ENCODE measurements around the gene NFATC2.

DNA sequence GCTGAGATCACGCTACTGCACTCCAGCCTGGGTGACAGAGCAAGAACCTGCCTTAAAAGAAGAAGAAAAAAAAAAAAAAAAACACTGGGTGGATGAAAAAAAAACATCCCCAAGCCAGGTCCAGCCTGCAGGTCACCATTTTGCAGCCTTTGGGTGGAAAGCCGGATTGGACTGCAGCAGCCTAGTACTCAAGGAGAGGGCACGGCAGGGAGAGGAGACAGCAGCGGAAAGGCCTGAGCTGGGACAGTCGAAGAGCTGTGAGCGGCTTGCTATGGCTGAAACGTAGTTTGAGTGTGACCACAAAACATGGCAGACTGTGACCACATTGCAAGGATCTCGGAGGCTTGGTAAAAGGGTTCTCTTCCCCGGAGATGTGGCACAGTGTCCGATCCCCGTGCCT lies 173.0 kb downstream of the NFATC2 start:
- TF ChIP-seq, protein P1, sequence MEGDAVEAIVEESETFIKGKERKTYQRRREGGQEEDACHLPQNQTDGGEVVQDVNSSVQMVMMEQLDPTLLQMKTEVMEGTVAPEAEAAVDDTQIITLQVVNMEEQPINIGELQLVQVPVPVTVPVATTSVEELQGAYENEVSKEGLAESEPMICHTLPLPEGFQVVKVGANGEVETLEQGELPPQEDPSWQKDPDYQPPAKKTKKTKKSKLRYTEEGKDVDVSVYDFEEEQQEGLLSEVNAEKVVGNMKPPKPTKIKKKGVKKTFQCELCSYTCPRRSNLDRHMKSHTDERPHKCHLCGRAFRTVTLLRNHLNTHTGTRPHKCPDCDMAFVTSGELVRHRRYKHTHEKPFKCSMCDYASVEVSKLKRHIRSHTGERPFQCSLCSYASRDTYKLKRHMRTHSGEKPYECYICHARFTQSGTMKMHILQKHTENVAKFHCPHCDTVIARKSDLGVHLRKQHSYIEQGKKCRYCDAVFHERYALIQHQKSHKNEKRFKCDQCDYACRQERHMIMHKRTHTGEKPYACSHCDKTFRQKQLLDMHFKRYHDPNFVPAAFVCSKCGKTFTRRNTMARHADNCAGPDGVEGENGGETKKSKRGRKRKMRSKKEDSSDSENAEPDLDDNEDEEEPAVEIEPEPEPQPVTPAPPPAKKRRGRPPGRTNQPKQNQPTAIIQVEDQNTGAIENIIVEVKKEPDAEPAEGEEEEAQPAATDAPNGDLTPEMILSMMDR (IDR thresholded peaks at IDR 0.05; ENCODE audit: low read length): no peak
- no peak for TF ChIP-seq EZH2 (IDR thresholded peaks at IDR 0.05; ENCODE audit: borderline replicate concordance, low read length)
